Memory B cell (primary cell): ENCODE data around the gene INHBA.

Experiments used
- ATAC-seq: fragments of 150-1000 bp; cut with Tn5 transposase; 2 replicates; pipeline ENCODE4 v1.10.0; 2021; ENCODE audit warnings: low read depth, mild to moderate bottlenecking, moderate library complexity
- DNase-seq, 2 donors: peaks; one replicate each; pipeline ENCODE4 v3.0.0; 2022; ENCODE audit warnings: low spot score in 2 of 2
- H3K27ac Mint-ChIP-seq: one replicate; pipeline ENCODE4 v1.8.0; 2022; ENCODE audit warnings: mild to moderate bottlenecking, moderate library complexity, mixed read lengths
- H3K27me3 Mint-ChIP-seq: one replicate; pipeline ENCODE4 v1.8.0; 2022; ENCODE audit warnings: mixed read lengths
- H3K36me3 Mint-ChIP-seq: one replicate; pipeline ENCODE4 v1.8.0; 2022; ENCODE audit warnings: mild to moderate bottlenecking, mixed read lengths
- H3K4me1 Mint-ChIP-seq: one replicate; pipeline ENCODE4 v1.8.0; 2022; ENCODE audit warnings: mixed read lengths
- H3K4me3 Mint-ChIP-seq: one replicate; pipeline ENCODE4 v1.8.0; 2022; ENCODE audit warnings: mild to moderate bottlenecking, moderate library complexity, mixed read lengths
- H3K9me3 Mint-ChIP-seq: one replicate; pipeline ENCODE4 v1.8.0; 2022; ENCODE audit warnings: mixed read lengths

INHBA gene

DNA sequence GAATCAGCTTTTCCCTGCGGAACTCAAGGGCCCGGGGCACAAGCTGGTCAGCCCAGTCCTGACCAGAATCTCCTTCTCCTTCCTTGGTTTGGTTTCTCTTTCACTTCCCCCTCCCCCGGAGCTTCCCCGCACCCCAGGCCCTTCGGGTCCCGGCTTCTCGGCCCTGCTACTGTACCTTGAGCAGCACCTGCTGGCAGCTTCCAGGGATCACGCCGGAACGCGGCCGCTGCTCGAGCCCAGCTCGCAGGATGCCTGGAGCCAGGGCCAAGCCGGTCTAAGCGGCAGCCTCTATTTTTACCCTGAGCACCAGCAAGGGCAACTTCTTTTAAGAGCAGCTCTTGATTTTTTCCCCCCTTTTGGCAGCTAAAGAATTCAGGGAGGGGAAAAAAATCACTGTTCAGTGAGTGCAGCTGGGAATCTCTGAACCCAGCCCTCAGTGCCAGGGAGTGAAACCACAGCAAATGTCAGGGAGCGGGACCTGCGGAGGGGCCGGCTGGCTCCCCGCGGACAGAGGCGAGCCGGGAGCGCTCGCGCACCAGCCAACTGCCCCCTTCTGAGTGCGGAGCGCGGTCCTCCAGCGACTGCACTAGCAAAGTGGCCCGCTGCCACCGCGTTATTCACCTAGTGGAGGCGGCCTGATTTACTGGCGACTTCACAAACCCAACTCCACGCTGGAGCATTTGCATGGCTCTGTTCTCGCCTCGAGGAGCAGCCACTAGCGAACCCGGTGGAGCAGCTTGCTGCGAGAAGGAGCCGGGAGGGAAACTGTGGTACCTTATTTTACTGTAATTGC, 2.4 kb upstream of the INHBA start:
- peak overlapping the region; percentile 82 for H3K27ac Mint-ChIP-seq
- no peaks in the 10 kb centered on the region for H3K9me3 Mint-ChIP-seq
- DNase-seq: peak; percentile 68 to 75
- peak overlapping the region; percentile 87 for H3K4me3 Mint-ChIP-seq
- H3K27me3 Mint-ChIP-seq: peaks cover 9% of the 10 kb centered on the region
- H3K36me3 Mint-ChIP-seq: no peaks in the 10 kb centered on the region
- peak; percentile 92 for ATAC-seq
- peaks cover 16% of the 10 kb centered on the region for H3K4me1 Mint-ChIP-seq

DNA sequence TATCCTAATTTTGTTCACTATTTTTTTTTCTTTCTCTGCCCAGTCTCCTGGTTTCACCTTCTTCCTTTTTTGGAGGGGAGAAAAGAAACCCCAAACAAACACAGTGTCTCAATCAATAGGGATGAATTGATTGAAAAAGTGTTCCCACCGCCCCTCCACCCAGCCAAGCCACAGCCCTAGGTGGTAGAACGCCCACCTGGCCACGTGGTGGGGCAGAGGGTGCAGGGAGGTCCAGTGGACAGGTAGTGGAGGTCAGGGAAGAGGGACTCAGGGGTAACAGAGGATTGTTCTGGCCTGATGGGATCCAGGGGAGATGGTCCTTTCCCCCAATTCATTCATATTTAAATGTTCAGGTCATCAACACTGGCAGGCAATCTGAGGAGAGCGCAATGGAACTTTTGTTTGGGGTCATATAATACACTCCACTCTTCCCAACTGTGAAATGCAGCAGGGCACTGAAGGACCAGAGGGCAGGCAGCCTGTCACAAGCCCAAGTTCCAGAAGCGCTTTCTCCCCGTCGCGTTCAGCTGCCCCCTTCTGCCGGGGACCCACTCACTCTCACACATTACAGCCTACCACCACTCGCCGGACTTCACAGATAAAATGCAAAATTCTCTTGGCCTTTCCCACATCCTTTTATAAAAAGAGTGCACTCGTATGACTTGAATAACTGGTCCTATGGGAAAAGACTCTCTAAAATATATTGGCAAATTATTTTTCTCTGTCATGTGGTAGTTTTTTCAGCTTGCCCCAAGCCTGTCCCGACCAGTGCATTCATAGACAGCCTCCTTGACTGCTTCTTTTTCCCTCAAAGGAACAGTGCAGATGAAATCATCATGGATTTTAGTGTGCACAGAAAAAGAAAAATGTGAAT, 1.6 kb downstream of the INHBA start:
- Mint-ChIP-seq H3K4me1 (peaks cover 28% of the 10 kb centered on the region), H3K27me3 (peaks cover 21% of the 10 kb centered on the region), H3K36me3 (no peaks in the 10 kb centered on the region), H3K27ac (no peak overlapping the region), H3K9me3 (no peaks in the 10 kb centered on the region), H3K4me3 (no peak overlapping the region)
- DNase-seq (no peak), ATAC-seq (no peak)

- H3K27ac Mint-ChIP-seq: no peak overlapping the region
These were observed 2.8 kb downstream of the INHBA start for GRCh38 chr7:41700044-41700471.

DNA sequence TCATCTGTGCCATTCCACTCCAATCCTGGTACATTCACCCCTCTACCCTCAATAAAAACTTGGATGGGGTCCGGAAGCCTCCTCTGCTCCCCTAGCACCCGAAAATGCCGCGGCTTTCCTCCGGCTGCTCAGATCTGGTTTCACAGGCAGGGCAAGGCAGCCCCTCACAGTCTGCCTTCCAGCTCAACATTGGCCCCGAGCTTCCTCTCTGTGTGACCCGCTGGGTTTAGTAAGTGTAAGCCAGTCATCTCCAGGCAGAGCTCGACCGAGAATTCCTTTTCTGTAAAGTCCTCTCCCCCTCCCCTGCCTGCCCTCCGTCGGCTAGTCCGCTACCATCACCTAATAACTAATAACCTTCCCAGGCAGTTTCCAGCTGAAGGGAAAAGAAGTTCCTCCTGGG, 3.4 kb downstream of the INHBA start:
- no peaks in the 10 kb centered on the region for H3K9me3 Mint-ChIP-seq
- peaks cover 20% of the 10 kb centered on the region for H3K4me1 Mint-ChIP-seq
- DNase-seq (no peak), ATAC-seq (peak; percentile 53)
- H3K36me3 Mint-ChIP-seq: no peaks in the 10 kb centered on the region
- H3K27me3 Mint-ChIP-seq: peaks cover 28% of the 10 kb centered on the region
- peak overlapping the region; percentile 22 for H3K4me3 Mint-ChIP-seq
- H3K27ac Mint-ChIP-seq: no peak overlapping the region

More at GRCh38 chr7:41700044-41700471, 2.8 kb downstream of the INHBA start:
- H3K4me3 Mint-ChIP-seq: peak overlapping the region; percentile 62
- peaks cover 26% of the 10 kb centered on the region for H3K27me3 Mint-ChIP-seq
- no peaks in the 10 kb centered on the region for H3K9me3 Mint-ChIP-seq
- no peaks in the 10 kb centered on the region for H3K36me3 Mint-ChIP-seq
- peaks cover 23% of the 10 kb centered on the region for H3K4me1 Mint-ChIP-seq
- ATAC-seq (no peak), DNase-seq (no peak)

GRCh38 chr7:41698726-41699125, 4.2 kb downstream of the INHBA start:
- no peak for ATAC-seq
- H3K27me3 Mint-ChIP-seq: peaks cover 30% of the 10 kb centered on the region

DNA sequence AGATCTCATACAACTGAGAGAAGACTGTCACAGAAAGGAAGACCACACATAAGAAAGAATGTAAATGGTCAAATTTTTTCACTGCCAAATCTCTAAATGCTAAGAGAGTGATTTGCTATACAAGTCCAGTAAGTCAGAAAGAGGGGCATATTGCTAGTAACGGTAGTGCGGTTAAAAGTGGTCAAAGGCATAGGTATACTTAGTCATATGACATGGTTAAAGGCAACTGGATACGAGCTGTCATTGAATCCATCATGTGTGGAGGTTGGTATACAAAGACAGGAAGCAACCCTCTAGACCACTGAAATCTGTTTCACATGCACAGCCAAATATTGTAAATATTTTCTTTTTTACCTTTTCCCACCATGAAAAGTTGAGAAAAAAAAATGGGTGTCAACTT, 4.8 kb downstream of the INHBA start:
- Mint-ChIP-seq H3K4me3 (no peak overlapping the region), H3K4me1 (peaks cover 16% of the 10 kb centered on the region), H3K36me3 (no peaks in the 10 kb centered on the region), H3K9me3 (no peaks in the 10 kb centered on the region), H3K27me3 (peaks cover 30% of the 10 kb centered on the region), H3K27ac (no peak overlapping the region)
- ATAC-seq: no peak
- no peak for DNase-seq

More at GRCh38 chr7:41698726-41699125, 4.2 kb downstream of the INHBA start:
- Mint-ChIP-seq H3K27ac (no peak overlapping the region), H3K9me3 (no peaks in the 10 kb centered on the region), H3K36me3 (no peaks in the 10 kb centered on the region), H3K4me3 (no peak overlapping the region), H3K4me1 (peaks cover 16% of the 10 kb centered on the region)
- no peak for DNase-seq

DNA sequence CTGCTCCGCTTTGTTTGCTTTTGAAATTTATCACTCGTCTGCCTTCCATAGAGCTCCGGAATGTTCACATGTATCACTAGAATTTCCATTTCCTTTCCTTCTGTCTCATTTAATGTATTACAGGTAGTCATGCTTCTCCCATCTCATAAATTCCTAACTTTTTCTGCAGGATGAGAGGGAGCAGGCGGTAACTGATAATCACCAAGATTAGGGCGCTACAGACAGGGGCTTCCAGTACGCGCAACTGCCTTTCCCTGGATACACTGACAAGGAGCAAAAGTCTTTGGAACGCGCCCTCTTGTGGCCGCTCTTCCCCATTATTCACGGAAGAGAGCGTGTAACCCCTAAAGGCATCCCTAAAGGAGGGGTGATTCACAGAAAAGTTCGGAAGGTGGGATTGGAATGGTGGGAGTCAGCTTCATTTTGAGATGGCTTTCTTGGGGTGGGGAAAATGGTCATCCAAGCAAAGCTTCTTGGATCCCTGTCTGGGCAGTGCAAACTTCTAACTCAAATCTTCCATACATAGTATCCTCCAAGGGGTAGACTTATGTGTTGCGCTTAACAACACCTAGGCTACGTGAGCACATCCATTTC, 6.5 kb downstream of the INHBA start:
- Mint-ChIP-seq H3K36me3 (no peaks in the 10 kb centered on the region), H3K27me3 (peaks cover 27% of the 10 kb centered on the region), H3K4me3 (no peak overlapping the region), H3K9me3 (no peaks in the 10 kb centered on the region), H3K27ac (no peak overlapping the region), H3K4me1 (peaks cover 16% of the 10 kb centered on the region)
- peak; percentile 53 for ATAC-seq
- DNase-seq: peak; percentile 11 to 31

- peaks cover 16% of the 10 kb centered on the region for H3K4me1 Mint-ChIP-seq
- no peak overlapping the region for H3K27ac Mint-ChIP-seq
- ATAC-seq (no peak), DNase-seq (no peak)
- peaks cover 30% of the 10 kb centered on the region for H3K27me3 Mint-ChIP-seq
- no peak overlapping the region for H3K4me3 Mint-ChIP-seq
- no peaks in the 10 kb centered on the region for H3K36me3 Mint-ChIP-seq
- no peaks in the 10 kb centered on the region for H3K9me3 Mint-ChIP-seq
These were observed 7.1 kb downstream of the INHBA start for GRCh38 chr7:41695661-41696322.

DNA sequence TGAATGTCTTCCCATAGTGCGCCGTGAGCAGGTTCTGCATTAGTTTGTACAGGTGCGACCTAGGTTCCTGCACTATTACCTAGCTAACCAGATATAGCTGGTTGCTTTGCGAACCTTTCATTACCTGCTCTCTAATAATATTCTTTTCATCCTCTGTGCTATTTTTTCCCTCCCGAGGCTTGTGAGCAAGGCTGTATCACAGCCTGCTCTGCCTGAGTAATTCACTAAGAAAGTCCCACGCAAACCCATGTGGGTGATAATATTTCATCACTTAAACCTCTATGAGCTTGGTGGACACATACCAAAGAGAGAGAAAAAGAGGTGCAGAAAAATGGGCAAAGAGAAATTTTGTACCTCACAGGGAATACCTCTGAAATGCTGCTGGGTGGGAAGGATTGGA, 8.4 kb downstream of the INHBA start:
- DNase-seq: no peak
- no peaks in the 10 kb centered on the region for H3K36me3 Mint-ChIP-seq
- H3K27me3 Mint-ChIP-seq: peaks cover 24% of the 10 kb centered on the region
- H3K4me3 Mint-ChIP-seq: no peak overlapping the region
- no peaks in the 10 kb centered on the region for H3K9me3 Mint-ChIP-seq
- ATAC-seq: no peak
- H3K4me1 Mint-ChIP-seq: peaks cover 6% of the 10 kb centered on the region
- H3K27ac Mint-ChIP-seq: no peak overlapping the region

DNA sequence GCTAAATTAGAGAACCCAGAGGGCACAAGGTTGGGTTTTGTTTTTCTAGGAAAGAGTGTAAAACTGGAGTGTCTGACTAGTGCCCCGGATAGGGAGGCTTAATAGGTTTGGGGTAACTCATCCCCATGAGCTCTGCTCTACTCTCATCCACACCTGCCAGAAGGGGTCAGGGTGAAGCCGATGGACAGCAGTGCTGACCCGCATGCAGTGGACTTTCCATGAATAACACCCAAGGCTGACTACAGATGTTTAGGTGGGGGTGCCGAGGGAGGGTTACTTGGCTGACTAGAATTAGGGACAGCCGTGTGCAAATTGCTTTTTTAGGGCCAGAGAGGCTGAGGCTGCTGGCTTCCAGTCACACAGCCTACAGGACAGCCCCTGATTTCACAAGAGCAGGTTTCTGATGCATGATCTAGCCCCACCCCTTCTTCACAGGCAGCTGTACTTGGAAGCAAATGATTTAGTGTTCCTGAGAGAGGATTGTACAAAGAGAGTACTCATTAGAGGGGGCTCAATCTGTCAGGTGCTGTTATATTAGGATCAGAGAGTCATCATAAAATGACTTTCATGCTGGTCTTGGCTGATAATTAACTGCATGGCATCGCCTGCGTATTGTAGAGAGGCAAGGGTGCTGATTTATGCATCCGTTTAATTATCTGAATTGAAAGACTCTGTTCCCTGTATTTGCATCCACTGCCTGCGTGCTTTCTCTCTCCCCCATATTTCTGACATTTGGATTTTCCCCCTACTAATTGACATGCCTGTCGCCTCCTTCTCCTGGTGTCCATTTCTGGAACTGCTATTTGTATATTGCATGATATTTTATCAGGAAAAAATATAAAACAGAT, 9.5 kb downstream of the INHBA start:
- Mint-ChIP-seq H3K36me3 (no peaks in the 10 kb centered on the region), H3K27me3 (peaks cover 22% of the 10 kb centered on the region), H3K9me3 (no peaks in the 10 kb centered on the region), H3K4me1 (peaks cover 6% of the 10 kb centered on the region), H3K4me3 (no peak overlapping the region), H3K27ac (no peak overlapping the region)
- no peak for DNase-seq
- no peak for ATAC-seq

- Mint-ChIP-seq H3K9me3 (no peaks in the 10 kb centered on the region), H3K4me3 (no peak overlapping the region), H3K27ac (no peak overlapping the region), H3K4me1 (peaks cover 6% of the 10 kb centered on the region), H3K36me3 (no peaks in the 10 kb centered on the region), H3K27me3 (peaks cover 19% of the 10 kb centered on the region)
- no peak for ATAC-seq
- DNase-seq: no peak
These were observed 10.6 kb downstream of the INHBA start for GRCh38 chr7:41692251-41692650.

DNA sequence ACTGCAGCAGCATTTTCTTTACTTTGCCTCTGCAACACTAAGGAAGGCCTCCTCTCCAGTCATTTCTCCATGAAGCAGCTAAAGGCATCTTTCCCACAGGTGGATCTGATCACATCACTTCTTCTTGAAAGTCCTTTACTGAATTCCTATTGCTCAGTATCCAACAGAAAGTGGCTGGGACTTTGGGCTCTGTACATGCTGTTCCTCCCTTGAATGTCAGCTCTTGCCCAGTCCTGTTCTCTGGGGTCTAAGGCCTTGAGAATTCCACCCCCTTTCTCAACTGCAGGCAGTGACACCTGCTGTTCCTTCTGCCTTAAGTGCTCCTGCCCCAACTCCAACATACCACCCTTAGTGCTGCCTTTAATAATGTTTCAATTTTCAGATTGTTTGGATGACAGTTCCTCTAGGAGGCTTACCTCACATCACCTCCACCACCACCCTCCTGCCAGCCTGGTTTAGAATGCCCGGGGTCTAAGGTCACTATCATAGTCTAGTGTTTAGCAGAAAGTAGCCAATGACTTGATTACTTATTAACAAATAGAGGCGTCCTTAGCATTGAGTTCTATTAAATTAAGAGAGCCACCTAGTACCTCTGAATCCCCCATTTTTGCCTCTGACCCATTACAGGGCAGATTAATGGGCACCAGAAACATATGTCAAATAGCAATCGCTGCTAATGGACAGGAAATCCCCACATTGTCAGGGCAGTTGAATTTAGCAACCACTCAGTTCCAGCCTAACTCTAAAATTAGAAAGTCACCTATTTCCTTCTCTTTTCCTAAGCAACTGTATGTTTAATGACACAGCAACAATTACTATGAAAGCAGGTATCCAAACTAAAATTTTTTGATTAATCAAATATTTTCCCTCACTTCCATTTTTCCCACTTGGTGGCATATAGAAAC, 11.4 kb downstream of the INHBA start:
- H3K9me3 Mint-ChIP-seq: no peaks in the 10 kb centered on the region
- no peak for DNase-seq
- H3K27ac Mint-ChIP-seq: no peak overlapping the region
- peaks cover 6% of the 10 kb centered on the region for H3K4me1 Mint-ChIP-seq
- H3K27me3 Mint-ChIP-seq: peaks cover 17% of the 10 kb centered on the region
- H3K4me3 Mint-ChIP-seq: no peak overlapping the region
- no peak for ATAC-seq
- H3K36me3 Mint-ChIP-seq: no peaks in the 10 kb centered on the region
